Spleen (tissue), 11 donors: Measurements from ENCODE around the gene NEAT1. TPM values are rescaled to one million over a fixed set of nuclear protein-coding genes. Genes with fewer than 3 reads are reported as not detected.
"Not testable (repeated sequence)": the region's sequence is repeated elsewhere in the genome, so short reads cannot be mapped to it uniquely, and the experiment has no call there.

Experiments
- DNase-seq: peaks from one replicate; pipeline ENCODE4 v3.0.0-alpha.2; 2020
- H3K27ac ChIP-seq, 8 donors: fragments of 200-600 bp; sonication (generic) in 7 of 8; 1 replicate in 4 of 8; 2 replicates in 4 of 8; pipeline versions ENCODE4 v1.5.0 to v1.8.0; 2016 to 2021; ENCODE audit warnings: inconsistent platforms in 4 of 8, mild to moderate bottlenecking in 4 of 8, moderate library complexity in 1 of 8
- H3K27me3 ChIP-seq, 7 donors: fragments of 200-600 bp; sonication (generic) in 6 of 7; replicated peaks in 1 of 7; 1 replicate in 4 of 7; 2 replicates in 3 of 7; pipeline versions ENCODE4 v1.5.0 to v1.8.0; 2016 to 2021; ENCODE audit warnings: inconsistent platforms in 3 of 7, mild to moderate bottlenecking in 1 of 7
- H3K36me3 ChIP-seq, 6 donors: fragments of 200-600 bp; sonication (generic) in 5 of 6; 1 replicate in 4 of 6; 2 replicates in 2 of 6; pipeline versions ENCODE4 v1.5.0 to v1.8.0; 2016 to 2021; ENCODE audit warnings: inconsistent platforms in 2 of 6
- H3K4me1 ChIP-seq, 6 donors: fragments of 200-600 bp; sonication (generic) in 5 of 6; 1 replicate in 3 of 6; 2 replicates in 3 of 6; pipeline versions ENCODE4 v1.5.0 to v1.8.0; 2016 to 2021; ENCODE audit warnings: inconsistent platforms in 3 of 6
- H3K4me3 ChIP-seq, 8 donors: fragments of 200-600 bp; sonication (generic) in 7 of 8; 1 replicate in 4 of 8; 2 replicates in 4 of 8; pipeline versions ENCODE4 v1.5.0 to v1.8.0; 2016 to 2021; ENCODE audit warnings: inconsistent platforms in 4 of 8, mild to moderate bottlenecking in 4 of 8, moderate library complexity in 2 of 8
- H3K9me3 ChIP-seq, 8 donors: fragments of 200-600 bp; sonication (generic) in 7 of 8; 1 replicate in 4 of 8; 2 replicates in 4 of 8; pipeline versions ENCODE4 v1.5.0 to v1.8.0; 2016 to 2021; ENCODE audit warnings: inconsistent platforms in 4 of 8
- CTCF ChIP-seq, 11 experiments: fragments of 200-600 bp in 7 of 11; fragments of 450-650 bp in 4 of 11; sonication (generic) in 4 of 11; IDR thresholded peaks in 8 of 11; conservative IDR thresholded peaks in 3 of 11; 1 replicate in 7 of 11; 2 replicates in 4 of 11; pipeline versions ENCODE4 v1.4.0 to v1.8.0; 2016 to 2021; ENCODE audit warnings: antibody characterized with exemption in 11 of 11, inconsistent platforms in 4 of 11, mild to moderate bottlenecking in 1 of 11
- POLR2A ChIP-seq, 3 donors: fragments of 450-650 bp; IDR thresholded peaks; one replicate each; pipeline ENCODE4 v1.5.1; 2017; ENCODE audit warnings: antibody characterized with exemption in 3 of 3, mild to moderate bottlenecking in 1 of 3
- POLR2AphosphoS5 ChIP-seq, 3 donors: sonication (generic); formaldehyde crosslinking; IDR thresholded peaks; one replicate each; pipeline ENCODE4 v1.5.1; 2017; ENCODE audit warnings: antibody characterized with exemption in 3 of 3
- WGBS, 5 donors: extraction: QIAGEN DNeasy Blood & Tissue Kit in 3 of 5; methylation state at CpG; one replicate each; pipeline versions ENCODE4 v1.1.5 to v1.1.7; 2013 to 2018; 5-methylcytosine and 5-hydroxymethylcytosine counted together
- intact Hi-C: fragments of 100-400 bp; cut with DNase I; formaldehyde crosslinking; loops from one replicate; pipeline ENCODE4 v1.15.0; 2023; ENCODE audit warnings: low total_unique reads
- polyA plus RNA-seq, 3 donors: library from polyadenylated mRNA; stranded (reverse); fragments of 200-250 nt; gene quantifications; one replicate each; pipeline ENCODE4 v1.2.1, GENCODE V29; 2013
- total RNA-seq, 7 donors: library from RNA; depleted of rRNA in 3 of 7; stranded (reverse); fragments of >200 nt in 3 of 7; fragmentation: NEBNext Ultra II Directional in 4 of 7; extraction: Animal tissue kit (Norgen Biotek cat#: 25700) in 4 of 7; gene quantifications; one replicate each; pipeline versions ENCODE4 v1.1.0 to v1.2.1, GENCODE V29; 2016 to 2021
- donor health status: healthy with polysubstance abuse.
- donor health status: DM: no; HTN: no; CAD: no; lungs with moderate emphysema.
- donor health status: DM: no; HTN: no; CAD: no.
- donor health status: Bipolar disorder and iron deficiency.
- donor health status: healthy.
- donor health status: DM: no; HTN: no; CAD: no.
- donor health status: DM: yes; HTN: yes; CAD: no.

Gene NEAT1
- total and polyA plus RNA-seq, 10 donors, result 266 to 1,804 (median 874) TPM

- H3K36me3 ChIP-seq, result no peaks in the 10 kb centered on the region
- peaks cover 0 to 4% (median 0%) of the 10 kb centered on the region in 8 donors for H3K9me3 ChIP-seq
- intact Hi-C loops, result no loop called here
- 2 to 6% (median 3%) methylated on average over 27 to 47 of the region's 47 CpGs for WGBS, 5 donors
- peak in 2 of 3 donors; percentile 45 to 66 for TF ChIP-seq POLR2A (IDR thresholded peaks at IDR 0.05)
- peak; percentile 90 to 94 (median 92) for TF ChIP-seq POLR2AphosphoS5 (IDR thresholded peaks at IDR 0.05)
- peak in 3 of 11 experiments; percentile 9 to 27 (median 17) for TF ChIP-seq CTCF (IDR thresholded peaks at IDR 0.05 in 8 of 11, conservative IDR thresholded peaks at IDR 0.05 in 3 of 11)
- no peaks in the 10 kb centered on the region for H3K27me3 ChIP-seq
- peak overlapping the region; percentile 74 to 89 (median 86) for H3K27ac ChIP-seq
- H3K4me1 ChIP-seq, result peaks cover 12 to 43% (median 22%) of the 10 kb centered on the region in 6 donors
- peak overlapping the region; percentile 14 to 67 (median 44) for H3K4me3 ChIP-seq
- DNase-seq, result peak; percentile 95
These were observed 32.3 kb downstream of the NEAT1 start for GRCh38 chr11:65454696-65455456.

- H3K4me1 ChIP-seq, result peaks cover 12 to 43% (median 22%) of the 10 kb centered on the region in 6 donors
- peak overlapping the region in 1 of 8 donors; percentile 19 for H3K4me3 ChIP-seq
- WGBS, 5 donors, result 87 to 97% (median 94%) methylated on average over 3 of the region's 3 CpGs
- no peak for TF ChIP-seq POLR2AphosphoS5 (IDR thresholded peaks at IDR 0.05)
- no peak for TF ChIP-seq CTCF (IDR thresholded peaks at IDR 0.05 in 8 of 11, conservative IDR thresholded peaks at IDR 0.05 in 3 of 11)
- no peak for TF ChIP-seq POLR2A (IDR thresholded peaks at IDR 0.05)
- no peaks in the 10 kb centered on the region for H3K36me3 ChIP-seq
- intact Hi-C loops, result no loop called here
- no peak for DNase-seq
- H3K9me3 ChIP-seq, result no peaks in the 10 kb centered on the region
- H3K27ac ChIP-seq, result no peak overlapping the region
- H3K27me3 ChIP-seq, result no peaks in the 10 kb centered on the region
These were observed 33.8 kb downstream of the NEAT1 start for GRCh38 chr11:65456418-65456817.

- 70 to 86% (median 79%) methylated on average over 7 of the region's 7 CpGs for WGBS, 5 donors
- peak; percentile 42 for DNase-seq
- Histone ChIP-seq H3K27me3 (no peaks in the 10 kb centered on the region), H3K4me1 (peaks cover 7 to 20% (median 9%) of the 10 kb centered on the region in 6 donors), H3K36me3 (no peaks in the 10 kb centered on the region), H3K4me3 (no peak overlapping the region), H3K9me3 (no peaks in the 10 kb centered on the region), H3K27ac (no peak overlapping the region)
- TF ChIP-seq POLR2AphosphoS5 (IDR thresholded peaks at IDR 0.05), result no peak
- intact Hi-C loops, result no loop called here
These were observed 37.0 kb downstream of the NEAT1 start for GRCh38 chr11:65459552-65459951.

GRCh38 chr11:65465471-65465870 lies 42.9 kb downstream of the NEAT1 start:
- H3K27me3 ChIP-seq, H3K4me3 ChIP-seq, DNase-seq, intact Hi-C loops, H3K9me3 ChIP-seq, H3K27ac ChIP-seq, H3K36me3 ChIP-seq: not testable (repeated sequence)
- 94 to 96% (median 95%) methylated on average over 18 of the region's 18 CpGs for WGBS, 5 donors
- H3K4me1 ChIP-seq, result peaks cover 0 to 16% (median 4%) of the 10 kb centered on the region in 6 donors

GRCh38 chr11:65467306-65467705 lies 44.7 kb downstream of the NEAT1 start:
- DNase-seq, H3K4me3 ChIP-seq, intact Hi-C loops, H3K27ac ChIP-seq, H3K36me3 ChIP-seq, H3K27me3 ChIP-seq, H3K9me3 ChIP-seq: not testable (repeated sequence)
- 82 to 99% (median 95%) methylated on average over 6 of the region's 6 CpGs for WGBS, 5 donors
- H3K4me1 ChIP-seq, result peaks cover 11 to 35% (median 18%) of the 10 kb centered on the region in 6 donors
